Panc1 (cell line): ENCODE data around the gene IGFALS. TPM values are rescaled to one million over a fixed set of nuclear protein-coding genes. Genes with fewer than 3 reads are reported as not detected.

Experiments used
- ATAC-seq: fragments of 200-7000 bp; cut with Tn5 transposase; 2 replicates; pipeline ENCODE4 v1.9.1; 2020; ENCODE audit warnings: mild to moderate bottlenecking, moderate library complexity
- BruUV-seq: library from RNA; stranded (reverse); fragments of 400-500 nt; replicated peaks from 2 replicates; lab custom pipeline; 2021; lab: Mats Ljungman, UMichigan
- CTCF ChIA-PET: fragments of 300-600 bp; sonication (Branson Sonifier 250); formaldehyde crosslinking; loops from one replicate; lab custom pipeline; 2022; ENCODE audit warnings: antibody characterized with exemption; lab: Charles Lee
- POLR2A ChIA-PET: fragments of 300-600 bp; sonication (Branson Sonifier 250); formaldehyde crosslinking; loops from one replicate; lab custom pipeline; 2022; ENCODE audit warnings: antibody characterized with exemption; lab: Charles Lee
- DNase-seq: peaks from one replicate; pipeline ENCODE4 v3.0.0-alpha.2; 2010; ENCODE audit warnings: low read depth, low spot score
- H3K27ac ChIP-seq: 2 replicates; pipeline ENCODE4 v1.5.1; 2011; ENCODE audit warnings: mild to moderate bottlenecking, low read length, inconsistent platforms
- H3K27me3 ChIP-seq: fragments of 200-500 bp; sonication (Bioruptor generic); 2 replicates; pipeline ENCODE4 v1.6.0; 2014; ENCODE audit warnings: low read length, inconsistent platforms; ENCODE audit not compliant: control insufficient read depth, insufficient read depth
- H3K36me3 ChIP-seq: fragments of 200-500 bp; sonication (Bioruptor generic); 2 replicates; pipeline ENCODE4 v1.5.1; 2014; ENCODE audit warnings: inconsistent platforms, mild to moderate bottlenecking, low read length, moderate library complexity; ENCODE audit not compliant: control insufficient read depth, insufficient read depth
- H3K4me1 ChIP-seq: 2 replicates; pipeline ENCODE4 v1.5.1; 2011; ENCODE audit warnings: inconsistent platforms, mild to moderate bottlenecking, low read length, moderate library complexity; ENCODE audit not compliant: control insufficient read depth, insufficient read depth
- H3K4me3 ChIP-seq, 2 experiments: 2 replicates each; pipeline ENCODE4 v1.5.1; 2011 to 2012; ENCODE audit warnings: low read depth in 2 of 2, low read length in 2 of 2, mild to moderate bottlenecking in 2 of 2, inconsistent platforms in 1 of 2, moderate library complexity in 1 of 2
- H3K9me3 ChIP-seq: fragments of 200-500 bp; sonication (Bioruptor generic); 2 replicates; pipeline ENCODE4 v1.5.1; 2014; ENCODE audit warnings: low read depth, mild to moderate bottlenecking, inconsistent platforms, low read length, moderate library complexity; ENCODE audit not compliant: control insufficient read depth, insufficient read depth
- CTCF ChIP-seq: fragments of 450-650 bp; IDR thresholded peaks from 2 replicates; pipeline ENCODE4 v1.5.1; 2017; ENCODE audit warnings: mild to moderate bottlenecking
- POLR2AphosphoS5 ChIP-seq: IDR thresholded peaks from 2 replicates; pipeline ENCODE4 v1.6.1; 2012; ENCODE audit warnings: mild to moderate bottlenecking, low read depth, low read length, moderate library complexity
- REST ChIP-seq, 2 experiments: IDR thresholded peaks; 2 replicates each; pipeline ENCODE4 v1.6.1; 2011 to 2012; ENCODE audit warnings: low read depth in 2 of 2, control low read depth in 1 of 2, low read length in 1 of 2, mild to moderate bottlenecking in 1 of 2, moderate library complexity in 1 of 2; ENCODE audit not compliant: insufficient read depth in 1 of 2
- SIN3A ChIP-seq: IDR thresholded peaks from 2 replicates; pipeline ENCODE4 v1.6.1; 2012; ENCODE audit warnings: low read depth, mild to moderate bottlenecking, low read length, moderate library complexity, borderline replicate concordance; ENCODE audit not compliant: insufficient read depth
- TCF7L2 ChIP-seq: IDR thresholded peaks from 2 replicates; pipeline ENCODE4 v1.6.1; 2011; ENCODE audit warnings: mild to moderate bottlenecking, low read depth, low read length, inconsistent platforms
- in situ Hi-C: cut with HindIII; loops from 2 replicates; pipeline ENCODE4 v1.10.0; 2016; ENCODE audit warnings: low sequenced_read_pairs, low pct_unique_long_range_greater_than_20kb
- intact Hi-C: fragments of 100-400 bp; cut with micrococcal nuclease; formaldehyde crosslinking; loops from one replicate; pipeline ENCODE4 v1.10.0; 2022; ENCODE audit not compliant: unreplicated experiment
- total RNA-seq: library from RNA; stranded (reverse); gene quantifications from one replicate; pipeline ENCODE4 v1.2.1, GENCODE V29; 2021; ENCODE audit not compliant: unreplicated experiment

Gene IGFALS
- total RNA-seq, 1 experiment from 2014 or later: 0.10 TPM

- DNase-seq (no peak), ATAC-seq (no peak)
- Histone ChIP-seq H3K27me3 (no peaks in the 10 kb centered on the region), H3K9me3 (no peaks in the 10 kb centered on the region), H3K4me1 (no peaks in the 10 kb centered on the region), H3K36me3 (peaks cover 3% of the 10 kb centered on the region; the same call in 1 of the 2 replicates), H3K27ac (no peak overlapping the region), H3K4me3 (no peak overlapping the region)
- ChIA-PET CTCF (no interaction called here), POLR2A (no interaction called here)
- BruUV-seq: no TSS peak
- in situ Hi-C loops: no loop called here
- intact Hi-C loops: no loop called here
- no peak for TF ChIP-seq CTCF
- TF ChIP-seq TCF7L2: no peak
- TF ChIP-seq REST (IDR thresholded peaks at IDR 0.05; ENCODE audit: insufficient read depth in 1 of 2, low read depth in 2 of 2, low read length in 1 of 2): no peak
- no peak for TF ChIP-seq POLR2AphosphoS5
- no peak for TF ChIP-seq SIN3A
Observed at GRCh38 chr16:1786242-1787055, 7.1 kb downstream of the IGFALS start.

GRCh38 chr16:1785846-1786170, 7.7 kb downstream of the IGFALS start:
- TF ChIP-seq CTCF (no peak), REST (IDR thresholded peaks at IDR 0.05; ENCODE audit: insufficient read depth in 1 of 2, low read depth in 2 of 2, low read length in 1 of 2) (no peak), SIN3A (no peak), POLR2AphosphoS5 (no peak), TCF7L2 (no peak)
- ATAC-seq (no peak), DNase-seq (no peak)
- Histone ChIP-seq H3K27me3 (no peaks in the 10 kb centered on the region), H3K36me3 (peaks cover 3% of the 10 kb centered on the region; the same call in 1 of the 2 replicates), H3K4me3 (no peak overlapping the region), H3K4me1 (peaks cover 5% of the 10 kb centered on the region), H3K9me3 (no peaks in the 10 kb centered on the region), H3K27ac (no peak overlapping the region)
- ChIA-PET POLR2A (no interaction called here), CTCF (no interaction called here)
- BruUV-seq: no TSS peak
- intact Hi-C loops (no loop called here), in situ Hi-C loops (no loop called here)
